ENCODE measurements around the gene PEAR1. TPM values are rescaled to one million over a fixed set of nuclear protein-coding genes. Genes with fewer than 3 reads are reported as not detected.

PEAR1 gene
- total RNA-seq = 10 to 100 TPM; 14.5 to 14.6 TPM
- long read RNA-seq, donor 1, partial matches to known transcripts = 3 of 7 reads
- long read RNA-seq, donor 1, other reads (novel, unspliced or antisense) = 4 of 7 reads
- long read RNA-seq, donor 2, partial matches to known transcripts = 2 of 6 reads
- long read RNA-seq, donor 2, other reads (novel, unspliced or antisense) = 3 of 6 reads

- intact Hi-C loops (cut with DNase I) = no loop called here
- no peak for DNase-seq (ENCODE audit: low spot score)
Measured at GRCh38 chr1:156893048-156893953, at the start of gene PEAR1. PEAR1 (plus strand) TSS chr1:156893718; CDS start chr1:156903927, 10,209 bp downstream.

- no peak for DNase-seq (ENCODE audit: low spot score)
- intact Hi-C loops (cut with DNase I) = no loop called here
Measured at GRCh38 chr1:156844102-156844501, 49.4 kb upstream of the PEAR1 start.

- intact Hi-C loops (cut with DNase I) = no loop called here
- no peak for DNase-seq (ENCODE audit: low spot score)
Measured at GRCh38 chr1:156844638-156845037, 48.9 kb upstream of the PEAR1 start.

GRCh38 chr1:156845055-156845952 is 48.2 kb upstream of the PEAR1 start:
- intact Hi-C loops (cut with DNase I) = no loop called here
- no peak for DNase-seq (ENCODE audit: low spot score)

- intact Hi-C loops (cut with DNase I) = no loop called here
- no peak for DNase-seq (ENCODE audit: low spot score)
Measured at GRCh38 chr1:156845953-156846545, 47.5 kb upstream of the PEAR1 start.

- DNase-seq (ENCODE audit: low spot score) = no peak
- intact Hi-C loops (cut with DNase I) = no loop called here
Measured at GRCh38 chr1:156846643-156847042, 46.9 kb upstream of the PEAR1 start.

GRCh38 chr1:156847591-156848460 is 45.7 kb upstream of the PEAR1 start:
- no peak for DNase-seq (ENCODE audit: low spot score)
- intact Hi-C loops (cut with DNase I) = no loop called here

- DNase-seq (ENCODE audit: low spot score) = no peak
- intact Hi-C loops (cut with DNase I) = no loop called here
Measured at GRCh38 chr1:156848461-156849150, 44.9 kb upstream of the PEAR1 start.

GRCh38 chr1:156849151-156849496 is 44.4 kb upstream of the PEAR1 start:
- DNase-seq (ENCODE audit: low spot score) = no peak
- intact Hi-C loops (cut with DNase I) = no loop called here

GRCh38 chr1:156851779-156852417 is 41.6 kb upstream of the PEAR1 start:
- no peak for DNase-seq (ENCODE audit: low spot score)
- intact Hi-C loops (cut with DNase I) = no loop called here

- peak; percentile 88 for DNase-seq (ENCODE audit: low spot score)
- intact Hi-C loops (cut with DNase I) = no loop called here
Measured at GRCh38 chr1:156852418-156852874, 41.1 kb upstream of the PEAR1 start.

GRCh38 chr1:156853761-156854160 is 39.8 kb upstream of the PEAR1 start:
- intact Hi-C loops (cut with DNase I) = no loop called here
- no peak for DNase-seq (ENCODE audit: low spot score)

GRCh38 chr1:156854634-156855033 is 38.9 kb upstream of the PEAR1 start:
- no peak for DNase-seq (ENCODE audit: low spot score)
- intact Hi-C loops (cut with DNase I) = no loop called here

- intact Hi-C loops (cut with DNase I) = no loop called here
Measured at GRCh38 chr1:156856282-156856785, 37.2 kb upstream of the PEAR1 start.

GRCh38 chr1:156857532-156857931 is 36.0 kb upstream of the PEAR1 start:
- DNase-seq (ENCODE audit: low spot score) = no peak
- intact Hi-C loops (cut with DNase I) = no loop called here

More at GRCh38 chr1:156856282-156856785, 37.2 kb upstream of the PEAR1 start:
- no peak for DNase-seq (ENCODE audit: low spot score)

GRCh38 chr1:156858555-156858956 is 35.0 kb upstream of the PEAR1 start:
- no peak for DNase-seq (ENCODE audit: low spot score)
- intact Hi-C loops (cut with DNase I) = no loop called here

- no peak for DNase-seq (ENCODE audit: low spot score)
- intact Hi-C loops (cut with DNase I) = no loop called here
Measured at GRCh38 chr1:156858959-156859522, 34.5 kb upstream of the PEAR1 start, which contains the start of gene INSRR. INSRR (minus strand) TSS chr1:156859117; CDS start chr1:156858621, 496 bp downstream.

Data from posterior vena cava (tissue), 2 donors.